Measurements from ENCODE around the gene STK39. TPM values are rescaled to one million over a fixed set of nuclear protein-coding genes. Genes with fewer than 3 reads are reported as not detected.

The STK39 gene
- total RNA-seq, 4 donors from 2014 or later = 18.4 to 65.0 (median 27.1) TPM

- DNase-seq (ENCODE audit: low spot score) (no peak), ATAC-seq (ENCODE audit: low FRiP score) (no peak)
- TF ChIP-seq CTCF (IDR thresholded peaks at IDR 0.05) = no peak
Measured at GRCh38 chr2:167937403-167937802, 310.0 kb downstream of the STK39 start.

GRCh38 chr2:167935803-167936110 is 311.6 kb downstream of the STK39 start:
- no peak for DNase-seq (ENCODE audit: low spot score)
- no peak for TF ChIP-seq CTCF (IDR thresholded peaks at IDR 0.05)
- ATAC-seq (ENCODE audit: low FRiP score) = no peak

GRCh38 chr2:167933097-167933814 is 314.1 kb downstream of the STK39 start:
- ATAC-seq (ENCODE audit: low FRiP score) = no peak
- DNase-seq (ENCODE audit: low spot score) = no peak
- TF ChIP-seq CTCF (IDR thresholded peaks at IDR 0.05) = no peak

GRCh38 chr2:167932123-167932693 is 315.2 kb downstream of the STK39 start:
- no peak for ATAC-seq (ENCODE audit: low FRiP score)
- no peak for DNase-seq (ENCODE audit: low spot score)

GRCh38 chr2:167929484-167929883 is 317.9 kb downstream of the STK39 start:
- DNase-seq (ENCODE audit: low spot score) (no peak), ATAC-seq (ENCODE audit: low FRiP score) (no peak)
- TF ChIP-seq CTCF (IDR thresholded peaks at IDR 0.05) = no peak

More at GRCh38 chr2:167932123-167932693, 315.2 kb downstream of the STK39 start:
- TF ChIP-seq CTCF (IDR thresholded peaks at IDR 0.05) = no peak

- DNase-seq (ENCODE audit: low spot score) (no peak), ATAC-seq (ENCODE audit: low FRiP score) (no peak)
- no peak for TF ChIP-seq CTCF (IDR thresholded peaks at IDR 0.05)
Measured at GRCh38 chr2:167928434-167928833, 319.0 kb downstream of the STK39 start.

- ATAC-seq (ENCODE audit: low FRiP score) = no peak
- DNase-seq (ENCODE audit: low spot score) = no peak
- no peak for TF ChIP-seq CTCF (IDR thresholded peaks at IDR 0.05)
Measured at GRCh38 chr2:167925758-167926157, 321.6 kb downstream of the STK39 start.
